HL-60 (cell line): ENCODE data around the gene D2HGDH.
A peak's percentile ranks its signal among the peaks of the same experiment; 100 is the strongest.

Experiments
- DNase-seq, 2 experiments: peaks; one replicate each; pipeline ENCODE4 v3.0.0-alpha.2; 2010 to 2020; ENCODE audit warnings: low read depth in 1 of 2, low spot score in 1 of 2
- H3K27ac ChIP-seq: fragments of 250-450 bp; sonication (Bioruptor Pico); replicated peaks from 2 replicates; pipeline ENCODE4 v1.5.1; 2020; ENCODE audit warnings: mild to moderate bottlenecking, moderate library complexity
- H3K27me3 ChIP-seq: fragments of 250-450 bp; sonication (Bioruptor Pico); 2 replicates; pipeline ENCODE4 v1.5.1; 2021; ENCODE audit warnings: mild to moderate bottlenecking, moderate library complexity; ENCODE audit not compliant: insufficient read depth, poor library complexity, severe bottlenecking
- H3K4me3 ChIP-seq: replicated peaks from 2 replicates; pipeline ENCODE4 v1.5.1; 2011; ENCODE audit warnings: mild to moderate bottlenecking, control low read depth, low read length; ENCODE audit not compliant: insufficient read depth
- GABPA ChIP-seq: IDR thresholded peaks from 2 replicates; pipeline ENCODE4 v1.6.1; 2012; ENCODE audit warnings: low read depth
- POLR2AphosphoS5 ChIP-seq: IDR thresholded peaks from 2 replicates; pipeline ENCODE4 v1.6.1; 2012; ENCODE audit warnings: low read depth
- REST ChIP-seq: IDR thresholded peaks from 2 replicates; pipeline ENCODE4 v1.6.1; 2012; ENCODE audit warnings: low read depth; ENCODE audit not compliant: insufficient replicate concordance
- SPI1 ChIP-seq: IDR thresholded peaks from 2 replicates; pipeline ENCODE4 v1.6.1; 2012; ENCODE audit warnings: low read depth, mild to moderate bottlenecking, borderline replicate concordance
- TF ChIP-seq, protein P1 (sequence below): IDR thresholded peaks from one replicate; pipeline ENCODE4 v1.5.1; 2011; ENCODE audit warnings: low read length, control low read depth, inconsistent platforms; ENCODE audit not compliant: insufficient read depth

The D2HGDH gene

DNA sequence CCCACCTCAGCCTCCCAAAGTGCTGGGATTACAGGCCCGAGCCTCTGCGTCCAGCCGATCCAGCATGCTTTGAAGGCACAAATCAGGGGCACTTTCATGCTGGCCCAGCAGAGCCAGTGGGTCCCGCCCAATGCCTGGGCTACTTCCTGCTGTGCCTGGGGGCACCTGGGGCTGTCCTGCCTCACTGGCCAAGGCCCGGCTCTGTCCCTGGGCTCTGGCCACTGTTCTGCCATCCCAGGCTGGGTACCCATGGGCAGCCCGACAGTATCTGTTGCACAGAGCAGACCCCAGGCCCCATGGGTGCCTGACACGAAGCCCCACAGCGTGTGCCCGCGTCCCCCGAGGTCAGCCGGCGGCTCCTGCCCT lies 35.4 kb downstream of the D2HGDH start:
- no peaks in the 10 kb centered on the region for H3K27me3 ChIP-seq
- no peak for DNase-seq
- TF ChIP-seq POLR2AphosphoS5, result 0 out of 2 replicates have a peak, but pooled peaks have one; percentile 6
- TF ChIP-seq, protein P1, sequence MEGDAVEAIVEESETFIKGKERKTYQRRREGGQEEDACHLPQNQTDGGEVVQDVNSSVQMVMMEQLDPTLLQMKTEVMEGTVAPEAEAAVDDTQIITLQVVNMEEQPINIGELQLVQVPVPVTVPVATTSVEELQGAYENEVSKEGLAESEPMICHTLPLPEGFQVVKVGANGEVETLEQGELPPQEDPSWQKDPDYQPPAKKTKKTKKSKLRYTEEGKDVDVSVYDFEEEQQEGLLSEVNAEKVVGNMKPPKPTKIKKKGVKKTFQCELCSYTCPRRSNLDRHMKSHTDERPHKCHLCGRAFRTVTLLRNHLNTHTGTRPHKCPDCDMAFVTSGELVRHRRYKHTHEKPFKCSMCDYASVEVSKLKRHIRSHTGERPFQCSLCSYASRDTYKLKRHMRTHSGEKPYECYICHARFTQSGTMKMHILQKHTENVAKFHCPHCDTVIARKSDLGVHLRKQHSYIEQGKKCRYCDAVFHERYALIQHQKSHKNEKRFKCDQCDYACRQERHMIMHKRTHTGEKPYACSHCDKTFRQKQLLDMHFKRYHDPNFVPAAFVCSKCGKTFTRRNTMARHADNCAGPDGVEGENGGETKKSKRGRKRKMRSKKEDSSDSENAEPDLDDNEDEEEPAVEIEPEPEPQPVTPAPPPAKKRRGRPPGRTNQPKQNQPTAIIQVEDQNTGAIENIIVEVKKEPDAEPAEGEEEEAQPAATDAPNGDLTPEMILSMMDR, result no peak
- no peak overlapping the region for H3K4me3 ChIP-seq
- no peak overlapping the region for H3K27ac ChIP-seq

DNA sequence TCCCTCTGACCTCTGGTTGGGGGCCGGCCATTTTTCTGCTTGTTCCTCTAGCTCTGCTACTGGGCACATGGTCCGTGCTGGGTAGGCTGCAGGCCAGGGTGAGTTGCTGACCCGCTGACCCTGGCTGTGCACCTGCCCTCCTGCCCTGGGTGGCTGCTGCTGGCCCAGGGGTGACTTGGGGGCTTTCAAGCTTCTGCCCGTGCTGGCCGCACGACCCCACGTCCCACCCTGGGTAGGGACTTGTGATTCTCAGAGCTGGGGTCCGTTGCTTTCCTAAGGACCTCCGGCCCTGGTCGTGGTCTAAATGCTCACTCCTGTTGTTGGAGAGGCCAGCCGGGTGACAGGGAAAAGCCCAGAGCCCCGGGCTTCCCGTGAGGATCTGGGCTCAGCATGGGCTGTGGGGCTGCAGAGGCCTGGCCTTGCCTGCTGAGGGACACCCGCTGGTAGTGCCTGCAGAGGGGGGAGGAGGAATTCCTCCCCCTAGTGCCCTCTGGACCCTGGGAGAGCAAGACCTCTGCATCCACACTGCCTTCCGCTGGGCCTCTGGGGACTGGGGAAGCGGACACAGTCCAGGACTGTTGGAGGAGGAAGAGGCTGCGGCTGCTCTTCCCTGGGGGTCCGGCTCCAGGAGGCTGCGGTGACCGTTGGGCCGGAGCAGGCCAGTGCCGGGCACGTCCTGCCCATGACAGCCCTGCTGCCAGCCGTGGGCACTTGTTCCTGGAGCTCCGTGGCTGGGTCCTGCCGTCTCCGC lies 35.9 kb downstream of the D2HGDH start:
- no peak for DNase-seq
- Histone ChIP-seq H3K27ac (no peak overlapping the region), H3K4me3 (no peak overlapping the region), H3K27me3 (no peaks in the 10 kb centered on the region)
- no peak for TF ChIP-seq GABPA
- TF ChIP-seq SPI1, result no peak
- TF ChIP-seq, protein P1, result no peak
- no peak for TF ChIP-seq REST
- no peak for TF ChIP-seq POLR2AphosphoS5

DNA sequence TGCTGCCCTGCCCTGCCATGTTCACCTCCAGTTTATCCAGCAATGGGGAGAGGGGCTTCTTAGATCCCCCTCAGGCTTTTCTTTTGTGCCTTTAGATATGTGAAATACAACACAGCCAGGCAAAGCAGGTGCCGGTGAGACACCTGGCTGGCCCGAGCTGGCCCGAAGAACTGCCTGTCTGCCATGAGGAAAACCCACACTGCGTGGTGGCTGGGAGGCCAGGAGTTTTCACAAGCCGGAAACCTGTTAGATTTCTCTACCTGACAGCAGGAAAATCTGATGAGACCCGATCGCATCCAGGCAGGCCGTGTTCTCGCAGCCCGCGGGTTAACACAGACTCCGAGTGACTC lies 36.5 kb downstream of the D2HGDH start:
- H3K27me3 ChIP-seq, result no peaks in the 10 kb centered on the region
- no peak overlapping the region for H3K27ac ChIP-seq
- no peak for DNase-seq
- H3K4me3 ChIP-seq, result no peak overlapping the region
- TF ChIP-seq POLR2AphosphoS5, result no peak
- TF ChIP-seq, protein P1, result no peak
- no peak for TF ChIP-seq REST
